A549 (cell line): ENCODE results near the gene WNT2B.

Source experiments
- CBX2 ChIP-seq: fragments of 200-600 bp; sonication (generic); IDR thresholded peaks from 2 replicates; pipeline ENCODE4 v1.6.1; 2016; ENCODE audit warnings: low read depth, mild to moderate bottlenecking, borderline replicate concordance
- CBX8 ChIP-seq: fragments of 200-600 bp; sonication (generic); IDR thresholded peaks from 2 replicates; pipeline ENCODE4 v1.6.1; 2016
- CHD2 ChIP-seq: fragments of 150-350 bp; IDR thresholded peaks from 2 replicates; pipeline ENCODE4 v1.6.1; 2014; ENCODE audit warnings: low read length; ENCODE audit not compliant: partially characterized antibody
- CHD4 ChIP-seq: fragments of 200-600 bp; sonication (generic); IDR thresholded peaks from 2 replicates; pipeline ENCODE4 v1.6.1; 2016; ENCODE audit warnings: antibody characterized with exemption, mild to moderate bottlenecking, borderline replicate concordance
- HDAC2 ChIP-seq: fragments of 200-600 bp; sonication (generic); IDR thresholded peaks from 2 replicates; pipeline ENCODE4 v1.6.1; 2016
- MAFK ChIP-seq: fragments of 450-650 bp; IDR thresholded peaks from 2 replicates; pipeline ENCODE4 v1.6.1; 2014; ENCODE audit not compliant: partially characterized antibody
- PHF8 ChIP-seq: fragments of 200-600 bp; sonication (generic); IDR thresholded peaks from 2 replicates; pipeline ENCODE4 v1.6.1; 2016; ENCODE audit warnings: low read depth, mild to moderate bottlenecking, antibody characterized with exemption, moderate library complexity, borderline replicate concordance
- POLR2A ChIP-seq: IDR thresholded peaks from 2 replicates; pipeline ENCODE4 v1.6.1; 2012; ENCODE audit warnings: mild to moderate bottlenecking, low read length
- TF ChIP-seq, protein P1 (sequence below): fragments of >200 bp; sonication (Bioruptor Twin); formaldehyde crosslinking; IDR thresholded peaks from 3 replicates; pipeline ENCODE4 v1.5.1; 2016
- TF ChIP-seq, protein P2 (sequence below): fragments of 200-600 bp; sonication (generic); IDR thresholded peaks from 2 replicates; pipeline ENCODE4 v1.6.1; 2016; ENCODE audit warnings: antibody characterized with exemption, mild to moderate bottlenecking, moderate library complexity
- TF ChIP-seq, protein P3 (sequence below): IDR thresholded peaks from 2 replicates; pipeline ENCODE4 v1.6.1; 2012

DNA sequence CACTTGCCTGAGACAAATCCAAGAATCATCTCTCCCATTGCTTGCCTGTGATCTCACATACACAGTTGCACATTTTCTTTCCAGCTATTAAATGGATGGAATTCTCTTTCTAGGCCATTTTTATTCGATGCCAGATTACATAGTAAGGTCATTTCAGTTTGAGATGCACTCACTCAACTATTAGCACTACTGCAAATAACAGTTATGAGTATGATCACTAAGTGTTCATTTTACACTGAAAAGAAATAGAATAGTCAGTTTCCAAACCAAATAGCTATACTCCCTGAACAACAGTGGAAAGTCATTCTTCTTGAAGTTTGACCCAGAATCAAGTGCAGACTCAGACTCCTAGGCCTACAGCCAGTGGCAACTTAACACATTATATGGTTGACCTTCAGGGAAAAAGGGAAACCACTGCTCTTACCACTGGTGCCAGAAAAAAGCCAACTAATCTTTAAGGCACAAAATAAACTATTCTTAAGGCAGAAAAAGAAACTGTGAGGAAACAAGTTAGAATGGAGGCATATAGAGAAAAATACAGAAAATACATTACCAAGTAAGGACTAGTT, 31.5 kb downstream of the WNT2B start:
- no peak for TF ChIP-seq POLR2A
- TF ChIP-seq, protein P1, sequence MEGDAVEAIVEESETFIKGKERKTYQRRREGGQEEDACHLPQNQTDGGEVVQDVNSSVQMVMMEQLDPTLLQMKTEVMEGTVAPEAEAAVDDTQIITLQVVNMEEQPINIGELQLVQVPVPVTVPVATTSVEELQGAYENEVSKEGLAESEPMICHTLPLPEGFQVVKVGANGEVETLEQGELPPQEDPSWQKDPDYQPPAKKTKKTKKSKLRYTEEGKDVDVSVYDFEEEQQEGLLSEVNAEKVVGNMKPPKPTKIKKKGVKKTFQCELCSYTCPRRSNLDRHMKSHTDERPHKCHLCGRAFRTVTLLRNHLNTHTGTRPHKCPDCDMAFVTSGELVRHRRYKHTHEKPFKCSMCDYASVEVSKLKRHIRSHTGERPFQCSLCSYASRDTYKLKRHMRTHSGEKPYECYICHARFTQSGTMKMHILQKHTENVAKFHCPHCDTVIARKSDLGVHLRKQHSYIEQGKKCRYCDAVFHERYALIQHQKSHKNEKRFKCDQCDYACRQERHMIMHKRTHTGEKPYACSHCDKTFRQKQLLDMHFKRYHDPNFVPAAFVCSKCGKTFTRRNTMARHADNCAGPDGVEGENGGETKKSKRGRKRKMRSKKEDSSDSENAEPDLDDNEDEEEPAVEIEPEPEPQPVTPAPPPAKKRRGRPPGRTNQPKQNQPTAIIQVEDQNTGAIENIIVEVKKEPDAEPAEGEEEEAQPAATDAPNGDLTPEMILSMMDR = no peak
- no peak for TF ChIP-seq PHF8
- no peak for TF ChIP-seq CHD2
- TF ChIP-seq CHD4 = no peak
- TF ChIP-seq, protein P2, sequence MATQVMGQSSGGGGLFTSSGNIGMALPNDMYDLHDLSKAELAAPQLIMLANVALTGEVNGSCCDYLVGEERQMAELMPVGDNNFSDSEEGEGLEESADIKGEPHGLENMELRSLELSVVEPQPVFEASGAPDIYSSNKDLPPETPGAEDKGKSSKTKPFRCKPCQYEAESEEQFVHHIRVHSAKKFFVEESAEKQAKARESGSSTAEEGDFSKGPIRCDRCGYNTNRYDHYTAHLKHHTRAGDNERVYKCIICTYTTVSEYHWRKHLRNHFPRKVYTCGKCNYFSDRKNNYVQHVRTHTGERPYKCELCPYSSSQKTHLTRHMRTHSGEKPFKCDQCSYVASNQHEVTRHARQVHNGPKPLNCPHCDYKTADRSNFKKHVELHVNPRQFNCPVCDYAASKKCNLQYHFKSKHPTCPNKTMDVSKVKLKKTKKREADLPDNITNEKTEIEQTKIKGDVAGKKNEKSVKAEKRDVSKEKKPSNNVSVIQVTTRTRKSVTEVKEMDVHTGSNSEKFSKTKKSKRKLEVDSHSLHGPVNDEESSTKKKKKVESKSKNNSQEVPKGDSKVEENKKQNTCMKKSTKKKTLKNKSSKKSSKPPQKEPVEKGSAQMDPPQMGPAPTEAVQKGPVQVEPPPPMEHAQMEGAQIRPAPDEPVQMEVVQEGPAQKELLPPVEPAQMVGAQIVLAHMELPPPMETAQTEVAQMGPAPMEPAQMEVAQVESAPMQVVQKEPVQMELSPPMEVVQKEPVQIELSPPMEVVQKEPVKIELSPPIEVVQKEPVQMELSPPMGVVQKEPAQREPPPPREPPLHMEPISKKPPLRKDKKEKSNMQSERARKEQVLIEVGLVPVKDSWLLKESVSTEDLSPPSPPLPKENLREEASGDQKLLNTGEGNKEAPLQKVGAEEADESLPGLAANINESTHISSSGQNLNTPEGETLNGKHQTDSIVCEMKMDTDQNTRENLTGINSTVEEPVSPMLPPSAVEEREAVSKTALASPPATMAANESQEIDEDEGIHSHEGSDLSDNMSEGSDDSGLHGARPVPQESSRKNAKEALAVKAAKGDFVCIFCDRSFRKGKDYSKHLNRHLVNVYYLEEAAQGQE = no peak
- TF ChIP-seq CBX2 = no peak
- no peak for TF ChIP-seq MAFK
- TF ChIP-seq, protein P3, sequence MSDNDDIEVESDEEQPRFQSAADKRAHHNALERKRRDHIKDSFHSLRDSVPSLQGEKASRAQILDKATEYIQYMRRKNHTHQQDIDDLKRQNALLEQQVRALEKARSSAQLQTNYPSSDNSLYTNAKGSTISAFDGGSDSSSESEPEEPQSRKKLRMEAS = no peak
- TF ChIP-seq HDAC2 = no peak
- no peak for TF ChIP-seq CBX8
